Mucosa of gallbladder (tissue), 1 donor: ENCODE results near the gene PEAK1. TPM values are rescaled to one million over a fixed set of nuclear protein-coding genes. Genes with fewer than 3 reads are reported as not detected.

Experiments
- DNase-seq: peaks from one replicate; pipeline ENCODE4 v3.0.0-alpha.2; 2020; ENCODE audit warnings: low spot score
- total RNA-seq: library from RNA; stranded (reverse); gene quantifications from one replicate; pipeline ENCODE4 v1.2.1, GENCODE V29; 2021
- donor health status: DM: no; HTN: no; CAD: no.

Gene PEAK1, protein sequence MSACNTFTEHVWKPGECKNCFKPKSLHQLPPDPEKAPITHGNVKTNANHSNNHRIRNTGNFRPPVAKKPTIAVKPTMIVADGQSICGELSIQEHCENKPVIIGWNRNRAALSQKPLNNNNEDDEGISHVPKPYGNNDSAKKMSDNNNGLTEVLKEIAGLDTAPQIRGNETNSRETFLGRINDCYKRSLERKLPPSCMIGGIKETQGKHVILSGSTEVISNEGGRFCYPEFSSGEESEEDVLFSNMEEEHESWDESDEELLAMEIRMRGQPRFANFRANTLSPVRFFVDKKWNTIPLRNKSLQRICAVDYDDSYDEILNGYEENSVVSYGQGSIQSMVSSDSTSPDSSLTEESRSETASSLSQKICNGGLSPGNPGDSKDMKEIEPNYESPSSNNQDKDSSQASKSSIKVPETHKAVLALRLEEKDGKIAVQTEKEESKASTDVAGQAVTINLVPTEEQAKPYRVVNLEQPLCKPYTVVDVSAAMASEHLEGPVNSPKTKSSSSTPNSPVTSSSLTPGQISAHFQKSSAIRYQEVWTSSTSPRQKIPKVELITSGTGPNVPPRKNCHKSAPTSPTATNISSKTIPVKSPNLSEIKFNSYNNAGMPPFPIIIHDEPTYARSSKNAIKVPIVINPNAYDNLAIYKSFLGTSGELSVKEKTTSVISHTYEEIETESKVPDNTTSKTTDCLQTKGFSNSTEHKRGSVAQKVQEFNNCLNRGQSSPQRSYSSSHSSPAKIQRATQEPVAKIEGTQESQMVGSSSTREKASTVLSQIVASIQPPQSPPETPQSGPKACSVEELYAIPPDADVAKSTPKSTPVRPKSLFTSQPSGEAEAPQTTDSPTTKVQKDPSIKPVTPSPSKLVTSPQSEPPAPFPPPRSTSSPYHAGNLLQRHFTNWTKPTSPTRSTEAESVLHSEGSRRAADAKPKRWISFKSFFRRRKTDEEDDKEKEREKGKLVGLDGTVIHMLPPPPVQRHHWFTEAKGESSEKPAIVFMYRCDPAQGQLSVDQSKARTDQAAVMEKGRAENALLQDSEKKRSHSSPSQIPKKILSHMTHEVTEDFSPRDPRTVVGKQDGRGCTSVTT (N-terminal part only)
- total RNA-seq = 62.1 TPM

DNA sequence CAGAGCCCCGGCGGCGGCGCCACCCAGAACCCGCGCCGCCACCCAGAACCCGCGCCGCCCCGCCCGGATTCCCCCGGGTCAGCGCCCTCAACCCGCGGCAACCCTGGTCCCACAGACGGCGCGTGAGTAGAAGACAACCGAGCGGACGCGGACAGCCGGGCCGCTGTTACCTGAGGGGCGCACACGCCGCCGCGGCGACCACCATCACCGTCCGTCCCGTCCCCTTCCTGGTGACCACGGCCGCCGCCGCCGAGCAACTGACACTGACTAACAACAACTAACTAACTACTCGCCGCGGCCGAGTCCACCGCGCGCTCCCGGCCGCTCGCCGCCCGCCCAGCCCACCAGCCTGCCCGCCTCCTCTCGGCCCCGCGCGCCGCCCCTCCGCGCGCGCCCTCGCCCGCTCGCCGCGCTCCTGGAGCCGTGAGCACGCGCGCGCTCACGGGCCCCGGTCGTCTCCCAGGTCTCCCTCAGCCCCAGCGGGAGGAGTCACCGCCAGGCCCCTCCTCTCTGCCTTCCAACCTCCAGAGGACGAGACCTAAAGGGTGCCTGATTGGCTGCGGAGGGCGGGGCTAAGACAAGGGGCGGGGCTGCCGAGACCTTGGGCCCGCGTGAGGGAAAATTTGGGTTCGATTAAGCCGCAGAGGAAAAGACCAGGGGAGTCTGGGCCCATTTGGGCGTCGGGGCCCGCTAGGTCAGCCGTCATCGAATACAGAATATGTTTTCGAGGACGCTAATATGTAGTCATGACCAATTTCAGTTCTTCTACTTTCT, at the start of gene PEAK1:
TSS of gene PEAK1 (minus strand) at position 269 of the 774 bp plus-strand sequence. CDS start 238,178 bp downstream, outside the sequence.
- peak; percentile 100 for DNase-seq

DNA sequence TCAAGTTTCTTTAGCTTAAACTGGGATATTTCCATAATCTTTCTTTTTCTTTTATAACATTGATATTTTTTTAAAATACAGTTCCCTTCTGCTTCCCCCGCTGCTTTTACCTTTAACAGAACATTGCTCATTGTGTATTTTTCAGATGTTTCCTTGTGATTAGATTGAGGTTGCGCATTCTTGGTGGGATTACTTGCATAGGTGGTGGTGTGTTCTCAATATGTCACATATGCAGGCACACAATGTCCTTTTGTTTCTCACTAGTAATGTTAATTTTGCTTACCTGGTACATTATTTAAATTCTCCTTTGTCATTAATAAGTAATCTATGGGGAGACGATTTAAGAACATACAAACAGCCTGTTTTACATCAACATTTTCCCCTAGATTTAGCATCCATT, 49.0 kb upstream of the PEAK1 start:
- DNase-seq = no peak

DNA sequence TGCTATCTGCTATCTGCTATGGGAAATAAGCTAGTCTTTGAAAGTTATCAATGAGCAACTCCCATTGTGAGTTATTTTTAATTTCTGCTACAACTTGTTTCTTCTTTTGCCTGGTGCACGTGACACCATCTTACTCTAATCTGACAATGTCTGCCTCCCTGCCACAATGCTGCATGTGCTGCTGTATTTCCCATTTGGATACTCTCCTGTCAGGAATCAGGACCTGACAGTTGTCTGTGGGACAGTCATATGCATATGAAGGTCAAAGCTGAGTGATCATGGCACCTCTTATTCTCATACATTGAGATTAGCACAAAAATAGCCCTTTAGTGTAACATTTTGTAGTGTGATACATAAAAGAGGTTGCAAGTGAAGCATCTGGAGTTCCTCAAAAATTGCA, 46.6 kb upstream of the PEAK1 start:
- DNase-seq = no peak

DNA sequence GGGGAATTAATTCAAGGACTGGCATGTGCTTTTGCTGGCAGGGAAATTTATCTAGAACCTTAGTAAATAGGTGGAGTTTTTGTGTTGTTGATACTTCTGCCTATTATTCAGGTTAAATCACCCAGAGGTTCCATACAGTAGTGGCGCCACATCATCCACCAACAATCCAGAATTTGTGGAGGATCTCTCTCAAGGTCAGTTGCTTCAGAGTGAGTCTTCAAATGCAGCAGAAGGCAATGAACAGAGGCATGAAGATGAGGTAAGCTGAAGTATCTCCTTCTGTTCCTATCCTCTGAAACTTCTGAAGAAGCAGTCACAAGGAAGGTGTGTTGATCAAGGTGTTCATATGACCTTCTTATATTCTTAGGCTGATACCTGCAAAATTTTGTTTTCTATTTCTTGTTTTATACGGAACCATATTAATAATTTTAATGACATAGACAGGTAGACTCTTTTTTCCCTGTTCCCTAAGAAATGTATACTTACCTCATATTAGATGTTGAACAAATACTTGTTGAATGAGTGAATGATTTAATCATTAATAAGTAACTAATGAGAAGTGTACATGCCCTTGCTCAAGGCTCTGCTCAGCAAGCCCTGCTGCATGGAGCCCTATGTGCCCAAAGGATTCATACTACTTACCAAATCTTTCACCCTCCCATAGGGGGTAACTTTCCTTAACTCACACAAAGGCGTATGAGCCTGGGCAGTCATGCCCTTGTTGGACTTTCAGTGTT, 44.4 kb upstream of the PEAK1 start:
- no peak for DNase-seq

DNA sequence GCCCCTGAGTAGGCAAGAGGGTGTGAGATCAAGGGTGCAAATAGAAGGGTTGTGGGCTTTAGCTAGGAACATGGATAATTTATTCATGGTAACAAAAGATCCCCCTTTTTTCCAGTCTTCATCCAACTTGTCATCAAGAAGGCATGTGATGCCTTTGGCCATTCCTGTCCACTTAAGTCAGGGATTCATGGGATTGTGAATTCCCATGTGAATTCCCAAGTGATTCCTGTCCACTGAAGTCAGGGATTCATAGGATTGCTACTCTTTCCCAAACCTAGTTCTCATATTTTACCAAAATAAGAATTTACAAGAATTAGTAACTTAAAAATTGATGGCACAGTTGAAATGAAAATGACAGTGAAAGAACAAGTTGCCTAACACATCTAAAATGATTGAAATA, 41.6 kb upstream of the PEAK1 start:
- DNase-seq = no peak

DNA sequence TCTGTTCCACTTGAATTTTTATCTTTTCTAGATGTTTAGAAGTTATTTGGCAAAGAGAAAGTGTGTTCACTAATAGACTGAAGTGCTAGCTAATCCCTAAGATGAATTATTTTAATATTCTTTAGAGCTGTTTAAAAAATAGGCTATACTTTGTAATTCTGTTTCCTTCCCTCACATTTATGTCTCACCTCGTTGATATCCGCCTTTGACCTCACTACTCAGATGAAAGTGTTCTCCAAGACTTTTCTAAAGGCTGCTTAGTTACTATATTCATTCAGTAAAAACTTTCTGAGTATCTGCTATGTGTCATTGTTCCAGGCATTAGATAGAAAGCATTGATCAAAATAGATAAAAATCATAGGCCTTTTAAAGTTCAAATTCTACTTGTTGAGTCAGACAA, 39.1 kb upstream of the PEAK1 start:
- DNase-seq = no peak

DNA sequence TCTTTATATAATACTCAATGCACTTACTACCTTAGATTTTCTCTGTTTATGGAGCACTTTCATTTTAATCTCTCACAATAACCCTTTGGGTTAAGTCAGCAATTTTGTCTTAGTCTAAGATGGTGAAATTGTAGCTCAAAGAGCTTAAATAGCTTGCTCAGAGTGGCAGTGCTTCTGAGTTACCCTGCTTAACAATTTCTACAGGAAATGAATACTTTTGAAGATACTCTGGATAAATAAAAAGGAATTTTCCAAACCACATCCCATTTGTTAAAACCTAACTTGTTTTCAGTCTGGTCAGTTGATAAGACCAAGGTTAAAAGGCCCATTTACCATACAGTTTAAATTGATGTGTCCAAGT, 38.0 kb upstream of the PEAK1 start:
- DNase-seq = no peak

DNA sequence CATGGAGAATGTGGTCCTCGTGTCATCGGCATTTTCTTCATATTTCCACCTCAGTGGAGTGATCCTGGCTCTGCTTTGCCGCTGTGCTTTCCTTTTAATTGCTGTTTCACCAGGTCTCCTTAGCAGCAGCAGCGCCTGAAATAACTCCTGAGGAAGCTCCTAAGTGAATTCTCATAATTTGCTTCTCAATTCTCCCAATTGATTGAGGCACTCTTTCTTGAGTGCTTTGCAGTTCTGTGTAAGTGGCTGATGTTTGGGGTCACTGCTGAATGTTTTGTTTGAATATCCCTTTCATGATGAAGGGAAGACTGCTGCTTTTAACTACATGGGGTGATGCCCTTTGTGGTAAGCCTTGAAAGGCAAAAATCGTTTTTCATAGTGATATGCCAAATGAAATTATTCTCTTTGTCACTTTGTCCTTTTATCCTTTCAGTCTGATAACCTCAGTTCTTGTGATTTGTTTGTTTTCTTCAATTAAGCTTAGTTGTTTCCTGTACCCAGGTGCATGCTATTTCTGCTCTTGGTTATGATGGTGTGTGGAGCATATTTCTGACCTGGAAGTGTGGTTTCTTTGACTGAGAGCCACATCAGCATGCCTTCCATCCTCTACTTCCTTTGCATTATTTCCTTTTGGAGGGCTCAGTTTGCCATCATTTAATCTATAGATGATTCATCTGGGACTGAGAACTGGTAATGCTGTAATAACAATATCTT, 37.4 kb upstream of the PEAK1 start:
- DNase-seq = no peak

DNA sequence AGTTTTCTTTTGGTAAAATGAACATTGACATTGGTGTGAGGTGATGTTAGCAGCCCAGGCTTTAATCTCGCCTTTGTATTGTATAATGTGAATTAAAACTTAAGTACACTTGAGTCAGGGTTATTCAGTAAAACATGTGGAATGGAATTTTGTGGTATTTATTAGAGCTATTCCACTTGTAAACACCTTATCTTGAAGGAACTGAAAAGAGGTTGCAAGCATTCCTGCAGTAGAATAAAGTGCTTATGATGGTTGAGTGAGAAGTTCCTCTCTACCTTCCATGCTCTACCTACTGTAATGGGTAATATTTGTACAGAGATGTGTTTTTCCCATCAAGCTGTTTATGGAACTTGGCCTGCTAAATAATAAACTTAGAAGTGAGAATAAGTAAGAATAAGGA, 36.8 kb upstream of the PEAK1 start:
- DNase-seq = no peak

DNA sequence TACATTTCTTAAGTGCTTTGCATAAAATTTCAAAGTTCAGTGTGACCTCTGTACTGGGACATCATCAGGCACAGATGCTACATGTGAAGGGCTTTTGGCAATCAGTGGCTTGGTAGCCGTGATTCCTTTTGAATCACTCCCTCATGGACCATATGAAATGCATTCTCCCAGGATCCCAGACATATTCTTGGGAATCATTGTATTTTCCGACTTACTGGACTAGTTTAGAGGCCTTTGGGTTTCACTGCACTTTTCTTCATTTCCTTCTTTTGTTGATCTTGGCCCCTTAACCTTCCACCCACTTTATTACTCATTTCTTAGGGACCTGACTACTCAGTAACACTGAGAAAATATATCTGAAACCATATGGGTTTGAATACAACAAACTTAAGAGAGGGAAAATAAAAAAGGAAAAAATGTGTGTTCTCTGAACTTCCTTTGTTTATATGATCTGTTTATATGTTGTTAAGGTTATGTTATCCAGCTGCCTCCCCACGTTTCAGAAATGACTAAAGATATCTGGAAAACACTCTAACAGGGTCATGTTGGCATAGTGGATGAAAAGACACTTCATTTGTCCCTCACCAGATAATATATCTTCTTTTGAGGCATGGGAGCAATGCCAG, 35.9 kb upstream of the PEAK1 start:
- DNase-seq = no peak

DNA sequence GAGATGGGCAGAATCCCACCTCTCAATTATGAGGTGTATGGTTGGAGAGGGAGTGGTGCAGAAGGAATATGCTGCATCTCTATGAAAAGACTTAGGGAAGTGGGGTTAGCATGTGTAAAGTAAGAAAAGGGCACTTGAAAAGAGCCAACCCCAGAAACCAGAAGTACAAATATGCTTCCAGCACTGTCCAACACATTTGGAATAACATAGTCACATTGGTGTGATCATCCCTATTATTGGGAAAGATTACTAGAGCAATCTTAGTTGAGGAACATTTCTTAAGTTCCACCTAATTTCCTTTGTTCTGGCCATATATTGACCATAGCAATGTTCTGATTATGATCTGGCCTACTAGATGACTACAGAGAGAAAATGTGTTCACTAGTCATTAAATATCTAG, 35.0 kb upstream of the PEAK1 start:
- no peak for DNase-seq

DNA sequence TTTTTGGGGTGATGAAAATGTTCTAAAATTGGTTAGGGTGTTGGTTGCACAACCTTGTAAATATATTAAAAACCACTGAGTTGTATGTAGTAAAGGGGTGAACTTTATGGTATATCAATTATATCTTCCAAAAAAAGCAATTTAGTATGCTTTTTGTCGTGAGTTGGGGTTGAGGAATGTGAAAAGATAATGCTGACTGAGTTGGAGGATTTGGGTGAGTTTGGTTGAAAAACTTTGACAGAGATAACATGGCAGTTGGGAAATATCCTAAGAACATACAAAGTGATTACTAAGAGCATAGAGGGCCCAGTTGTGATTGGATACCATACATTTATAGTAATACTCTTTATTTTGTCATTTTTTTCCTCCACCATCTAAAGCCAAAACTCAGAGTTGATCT, 34.4 kb upstream of the PEAK1 start:
- no peak for DNase-seq

DNA sequence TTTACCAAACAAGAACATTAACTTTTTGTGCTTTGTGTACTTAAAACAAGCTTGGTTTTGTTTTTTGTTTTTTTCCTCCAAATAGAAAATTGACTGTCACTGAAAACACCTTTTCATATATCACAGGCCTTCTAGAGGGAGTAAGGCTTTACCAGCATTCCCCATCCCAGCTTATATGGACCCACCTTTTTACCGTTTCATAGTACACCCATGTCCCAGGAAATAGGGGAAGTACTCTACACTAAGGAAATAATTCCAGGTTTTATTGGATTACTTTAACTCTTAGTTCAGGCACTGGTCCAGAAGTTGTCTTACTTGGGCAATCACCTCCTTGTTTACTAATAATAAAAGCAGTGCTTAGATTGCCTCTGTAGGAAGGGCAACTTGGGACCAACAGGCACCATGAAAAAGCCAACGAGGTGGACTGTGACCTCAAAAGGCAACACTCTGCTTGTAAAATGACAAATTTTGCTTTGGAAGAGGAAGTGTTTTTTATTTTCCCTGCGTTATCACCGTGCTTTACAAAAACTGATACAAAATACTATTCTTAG, 27.0 kb upstream of the PEAK1 start:
- no peak for DNase-seq

DNA sequence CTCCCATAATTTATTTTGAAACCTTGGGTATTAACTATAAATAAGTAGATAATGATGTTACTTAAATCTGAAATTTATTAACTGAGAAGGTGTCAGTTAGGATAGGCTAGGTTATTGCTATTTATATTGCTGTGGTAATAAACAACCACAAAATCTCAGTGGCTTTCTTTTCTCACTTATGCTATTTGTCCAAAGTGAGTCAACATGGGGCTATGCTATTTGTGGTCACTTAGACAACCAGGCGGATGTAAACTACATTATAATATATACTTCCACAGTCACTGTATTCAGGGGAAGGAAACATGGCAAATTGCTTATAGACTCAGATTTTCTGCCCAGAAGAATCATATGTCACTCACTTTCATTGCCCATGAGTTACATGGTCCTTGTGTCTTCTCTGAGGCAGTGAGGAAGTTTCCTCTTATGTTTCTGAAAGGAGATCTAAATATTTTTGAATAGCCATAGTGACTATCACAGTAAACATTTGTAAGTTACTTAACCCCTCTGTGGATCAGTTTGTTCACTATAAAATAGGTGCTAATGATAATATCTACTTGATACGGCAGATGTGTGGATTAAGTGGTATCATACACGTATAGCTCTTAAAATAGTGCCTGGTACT, 20.6 kb upstream of the PEAK1 start:
- no peak for DNase-seq

DNA sequence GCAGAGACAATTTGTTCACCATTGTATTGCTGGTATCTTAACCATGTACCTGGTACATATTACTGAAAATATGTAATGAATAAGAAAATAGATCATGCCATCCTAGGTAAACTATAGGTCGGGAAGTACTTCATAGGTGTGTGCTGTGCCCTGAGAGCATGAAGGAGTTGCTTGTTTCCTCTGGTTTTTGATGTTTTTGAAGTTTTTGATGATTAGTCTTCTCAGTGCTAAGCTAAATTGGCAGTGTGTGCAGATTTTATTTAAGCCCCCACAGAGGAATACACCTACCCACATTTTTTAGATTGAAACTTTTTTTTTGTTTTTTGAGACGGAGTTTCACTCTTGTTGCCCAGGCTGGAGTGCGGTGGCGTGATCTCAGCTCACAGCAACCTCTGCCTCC, 17.4 kb upstream of the PEAK1 start:
- DNase-seq = no peak

DNA sequence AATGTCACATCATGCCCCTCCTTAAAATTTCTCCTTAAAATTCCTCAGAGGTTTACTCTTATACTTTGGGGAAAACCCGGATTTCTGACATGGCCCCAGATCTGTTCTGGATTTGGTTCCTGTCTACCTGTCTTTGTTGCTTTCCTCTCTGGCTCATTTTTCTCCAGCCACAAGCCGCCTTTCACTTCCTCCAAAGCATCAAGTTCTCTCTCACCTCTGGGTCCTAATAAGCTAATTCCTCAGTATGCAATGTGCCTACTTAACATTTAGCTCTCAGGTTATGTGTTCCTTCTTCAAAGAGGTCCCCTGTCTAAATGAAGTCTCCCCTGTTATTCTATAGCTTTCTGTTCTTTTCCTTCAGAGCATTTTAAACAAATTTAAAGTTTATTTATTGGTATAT, 16.9 kb upstream of the PEAK1 start:
- no peak for DNase-seq

DNA sequence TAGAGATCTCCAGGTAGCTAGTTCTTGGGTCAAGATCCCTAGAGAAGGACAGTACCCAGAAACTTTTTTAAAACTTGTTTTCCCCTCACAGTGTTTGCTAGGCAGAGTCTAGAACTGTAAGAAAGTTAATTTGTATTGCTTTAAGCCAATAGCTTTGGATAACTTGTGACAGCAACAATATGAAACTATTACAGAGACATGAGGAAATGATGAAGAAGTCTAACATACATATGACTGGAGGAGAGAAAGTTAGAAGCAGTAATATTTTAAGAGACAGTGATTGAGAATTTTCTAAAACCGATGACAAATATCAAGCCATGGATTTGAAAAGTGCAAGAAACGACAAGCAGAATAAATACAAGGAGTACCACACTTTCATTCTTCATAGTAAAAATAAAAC, 10.7 kb upstream of the PEAK1 start:
- no peak for DNase-seq

DNA sequence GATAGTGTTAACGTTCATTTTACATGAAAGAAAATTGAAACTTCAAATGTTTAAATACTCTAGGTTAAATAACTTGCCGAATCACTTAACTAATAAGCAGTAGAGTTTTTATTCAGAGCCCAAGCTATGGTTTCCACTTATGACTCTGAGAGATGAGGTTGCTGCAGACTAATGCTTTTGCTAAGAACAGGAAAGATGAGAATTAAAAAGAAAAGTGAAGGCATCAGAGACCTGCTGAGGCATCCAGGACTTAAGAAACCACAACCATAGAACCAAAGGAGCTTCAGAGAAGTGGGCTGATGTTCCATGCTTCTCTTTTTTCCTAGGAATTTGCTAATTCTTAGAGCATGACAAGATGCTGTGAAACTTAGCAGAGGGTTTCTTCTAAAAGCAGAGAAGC, 10.3 kb upstream of the PEAK1 start:
- DNase-seq = no peak

DNA sequence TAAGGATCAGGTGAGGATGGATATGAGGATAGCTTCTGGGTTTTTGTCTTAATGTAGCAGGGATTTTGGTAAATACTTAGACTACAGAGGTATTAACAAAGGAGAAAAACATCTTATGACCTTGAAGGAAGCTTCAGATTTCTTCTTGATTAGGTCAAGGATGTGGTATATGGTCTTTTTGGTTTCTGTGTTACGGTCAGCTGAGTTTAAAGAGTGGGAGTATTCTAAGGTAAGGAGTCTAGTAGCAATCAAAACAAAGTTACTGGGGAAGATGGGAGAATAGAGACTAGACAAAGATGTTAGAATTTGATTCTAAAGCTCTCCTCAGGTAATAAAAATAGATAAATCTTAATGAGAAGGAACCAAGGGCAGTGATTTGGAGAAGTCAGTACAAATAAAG, 7.0 kb upstream of the PEAK1 start:
- DNase-seq = no peak
